A673 (cell line): Measurements from ENCODE around the gene FAM228A.

ENCODE experiments used
- CTCF ChIP-seq: fragments of 300-800, 200-600 bp; sonication (generic); conservative IDR thresholded peaks from 2 replicates; pipeline ENCODE4 v1.5.1; 2017; ENCODE audit warnings: low read depth, mild to moderate bottlenecking, antibody characterized with exemption, low read length, moderate library complexity, mixed read lengths
- EZH2 ChIP-seq: fragments of 200-600 bp; sonication (generic); IDR thresholded peaks from 2 replicates; pipeline ENCODE4 v1.6.1; 2017; ENCODE audit warnings: borderline replicate concordance, low read depth, mild to moderate bottlenecking, mixed read lengths, antibody characterized with exemption, low read length; ENCODE audit not compliant: poor library complexity, severe bottlenecking

DNA sequence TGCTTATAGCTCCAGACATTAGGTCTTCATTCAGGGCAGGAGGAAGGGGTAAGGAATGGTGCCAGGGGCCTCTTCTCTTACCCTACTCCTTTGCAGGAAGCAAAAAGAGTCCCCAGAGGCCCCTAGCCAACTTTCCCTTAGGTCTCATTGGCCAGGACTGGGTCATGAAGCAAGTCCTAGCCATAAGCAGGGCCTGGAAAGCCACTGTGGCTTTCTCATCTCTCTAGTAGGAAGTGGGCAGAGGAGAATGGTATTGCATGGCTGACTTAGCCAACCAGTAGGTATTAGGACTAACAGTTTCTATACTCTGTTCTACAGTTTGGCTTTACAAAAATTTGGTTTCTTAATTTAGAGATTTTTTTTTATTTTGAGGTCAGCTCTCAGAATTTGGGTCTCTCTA lies 4.8 kb downstream of the FAM228A start:
- TF ChIP-seq CTCF, result no peak
- no peak for TF ChIP-seq EZH2
